Measurements from ENCODE around the gene PCGF3. TPM values are rescaled to one million over a fixed set of nuclear protein-coding genes. Genes with fewer than 3 reads are reported as not detected.
"Not testable (repeated sequence)": the region's sequence is repeated elsewhere in the genome, so short reads cannot be mapped to it uniquely, and the experiment has no call there.

Gene PCGF3
- polyA plus RNA-seq, 2 donors = 27.0 to 63.7 TPM

DNA sequence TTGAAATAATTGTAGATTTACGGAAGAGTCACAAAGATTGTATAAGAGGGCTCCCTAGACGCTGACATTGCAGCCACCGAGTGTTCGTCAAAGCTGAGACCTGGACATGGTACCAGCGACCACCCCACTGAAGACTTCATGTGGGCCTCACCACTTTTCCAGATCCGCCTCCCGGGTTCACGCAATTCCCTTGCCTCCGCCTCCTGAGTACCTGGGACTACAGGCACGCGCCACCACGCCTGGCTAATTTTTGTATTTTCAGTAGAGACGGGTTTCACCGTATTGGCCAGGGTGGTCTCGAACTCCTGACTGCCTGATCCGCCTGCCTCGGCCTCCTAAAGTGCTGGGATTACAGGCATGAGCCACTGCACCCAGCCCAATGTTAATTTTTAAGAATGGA, 90.6 kb downstream of the PCGF3 start:
- Histone ChIP-seq H3K36me3 (ENCODE audit: control insufficient read depth in 2 of 2, insufficient read depth in 2 of 2, low read length in 1 of 2) (no peaks in the 10 kb centered on the region), H3K27me3 (ENCODE audit: control insufficient read depth in 1 of 2, insufficient read depth in 2 of 2, low read length in 2 of 2) (peaks cover 0 to 19% of the 10 kb centered on the region in 2 donors), H3K27ac (ENCODE audit: low read depth in 2 of 2, low read length in 1 of 2) (no peak overlapping the region), H3K4me1 (ENCODE audit: control insufficient read depth in 2 of 2, insufficient read depth in 2 of 2, low read length in 1 of 2) (peaks cover 9 to 26% of the 10 kb centered on the region in 2 donors), H3K9me3 (ENCODE audit: control insufficient read depth in 2 of 2, insufficient read depth in 1 of 2, low read depth in 1 of 2, low read length in 1 of 2) (no peaks in the 10 kb centered on the region), H3K4me3 (ENCODE audit: low read depth in 1 of 2, low read length in 2 of 2) (no peak overlapping the region)
- 93 to 94% methylated on average over 17 of the region's 17 CpGs for WGBS, 2 donors

DNA sequence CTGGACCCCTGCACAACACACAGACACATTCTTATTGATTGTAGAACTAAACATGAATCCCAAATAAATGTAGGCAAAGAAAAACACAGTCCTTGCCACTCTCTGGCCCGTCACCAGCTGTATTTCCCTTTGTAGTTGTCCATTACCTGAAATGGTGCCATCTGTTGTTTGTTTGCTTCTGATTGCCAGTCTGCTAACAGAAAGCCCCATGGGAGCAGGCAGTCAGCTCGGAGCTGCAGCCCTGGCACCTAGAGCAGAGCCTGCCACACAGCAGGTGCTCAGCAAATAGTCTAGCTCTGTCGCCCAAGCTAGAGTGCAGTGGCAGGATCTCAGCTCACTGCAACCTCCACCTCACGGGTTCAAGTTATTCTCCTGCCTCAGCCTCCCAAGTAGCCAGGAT, 91.4 kb downstream of the PCGF3 start:
- Histone ChIP-seq H3K36me3 (ENCODE audit: control insufficient read depth in 2 of 2, insufficient read depth in 2 of 2, low read length in 1 of 2) (no peaks in the 10 kb centered on the region), H3K4me3 (ENCODE audit: low read depth in 1 of 2, low read length in 2 of 2) (no peak overlapping the region), H3K27me3 (ENCODE audit: control insufficient read depth in 1 of 2, insufficient read depth in 2 of 2, low read length in 2 of 2) (peaks cover 0 to 16% of the 10 kb centered on the region in 2 donors), H3K27ac (ENCODE audit: low read depth in 2 of 2, low read length in 1 of 2) (no peak overlapping the region), H3K4me1 (ENCODE audit: control insufficient read depth in 2 of 2, insufficient read depth in 2 of 2, low read length in 1 of 2) (peaks cover 9 to 26% of the 10 kb centered on the region in 2 donors), H3K9me3 (ENCODE audit: control insufficient read depth in 2 of 2, insufficient read depth in 1 of 2, low read depth in 1 of 2, low read length in 1 of 2) (peaks cover 0 to 5% of the 10 kb centered on the region in 2 donors)
- 71 to 78% methylated on average over 4 of the region's 4 CpGs for WGBS, 2 donors

DNA sequence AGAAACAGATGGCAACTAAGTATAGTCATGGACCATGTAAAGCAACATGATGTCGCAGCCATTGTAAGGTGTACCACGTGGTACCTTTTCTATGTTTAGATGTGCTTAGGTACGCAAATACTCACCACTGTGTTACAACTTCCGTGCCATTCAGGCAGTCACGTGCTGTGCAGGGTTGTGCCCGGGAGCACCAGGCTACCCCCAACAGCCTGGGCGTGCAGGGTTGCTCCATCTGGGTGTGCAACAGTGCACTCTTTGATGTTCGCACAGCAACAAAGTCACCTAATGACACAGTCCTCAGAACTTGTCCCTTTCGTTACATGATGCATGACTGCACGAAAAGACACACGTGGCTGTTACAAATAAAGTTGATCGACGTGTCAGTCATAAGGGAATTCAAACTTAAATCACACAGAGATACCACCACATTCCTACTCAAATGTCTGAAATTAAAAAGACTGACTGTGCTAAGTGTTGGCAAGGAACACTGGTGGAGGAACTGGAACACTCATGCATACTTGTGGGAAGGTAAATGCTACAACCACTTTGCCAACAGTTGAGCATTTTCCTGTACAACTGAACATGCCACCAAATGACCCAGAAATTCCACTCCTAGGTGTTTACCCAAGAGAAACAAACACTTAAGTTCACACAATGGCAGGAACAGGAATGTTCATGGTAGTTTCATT, 95.9 kb downstream of the PCGF3 start:
- H3K36me3 ChIP-seq (ENCODE audit: control insufficient read depth in 2 of 2, insufficient read depth in 2 of 2, low read length in 1 of 2) = no peaks in the 10 kb centered on the region
- no peak overlapping the region for H3K4me3 ChIP-seq (ENCODE audit: low read depth in 1 of 2, low read length in 2 of 2)
- H3K9me3 ChIP-seq (ENCODE audit: control insufficient read depth in 2 of 2, insufficient read depth in 1 of 2, low read depth in 1 of 2, low read length in 1 of 2) = peaks cover 5% of the 10 kb centered on the region in 2 donors
- no peaks in the 10 kb centered on the region for H3K27me3 ChIP-seq (ENCODE audit: control insufficient read depth in 1 of 2, insufficient read depth in 2 of 2, low read length in 2 of 2)
- no peak overlapping the region for H3K27ac ChIP-seq (ENCODE audit: low read depth in 2 of 2, low read length in 1 of 2)
- peaks cover 3 to 5% of the 10 kb centered on the region in 2 donors for H3K4me1 ChIP-seq (ENCODE audit: control insufficient read depth in 2 of 2, insufficient read depth in 2 of 2, low read length in 1 of 2)
- WGBS, 2 donors = 88 to 89% methylated on average over 13 of the region's 13 CpGs

DNA sequence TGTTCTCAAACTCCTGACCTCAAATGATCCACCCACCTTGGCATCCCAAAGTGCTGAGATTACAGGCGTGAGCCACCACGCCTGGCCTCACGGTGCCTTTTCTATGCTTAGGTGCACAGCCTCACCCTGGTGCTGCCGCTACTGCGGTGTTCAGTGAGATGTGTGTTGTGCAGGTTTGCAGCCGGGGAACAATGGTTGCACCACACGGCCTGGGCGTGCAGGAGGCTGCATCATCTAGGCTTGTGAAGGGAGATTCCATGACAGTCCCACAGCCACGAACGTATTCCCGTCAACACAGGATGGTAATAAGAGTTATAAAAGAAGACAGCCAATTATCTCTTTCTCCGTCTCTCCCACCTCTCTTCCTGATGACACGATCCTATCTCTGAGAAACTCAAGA, 98.3 kb downstream of the PCGF3 start:
- no peaks in the 10 kb centered on the region for H3K27me3 ChIP-seq (ENCODE audit: control insufficient read depth in 1 of 2, insufficient read depth in 2 of 2, low read length in 2 of 2)
- peaks cover 5% of the 10 kb centered on the region in 2 donors for H3K9me3 ChIP-seq (ENCODE audit: control insufficient read depth in 2 of 2, insufficient read depth in 1 of 2, low read depth in 1 of 2, low read length in 1 of 2)
- peaks cover 3 to 5% of the 10 kb centered on the region in 2 donors for H3K4me1 ChIP-seq (ENCODE audit: control insufficient read depth in 2 of 2, insufficient read depth in 2 of 2, low read length in 1 of 2)
- H3K4me3 ChIP-seq (ENCODE audit: low read depth in 1 of 2, low read length in 2 of 2) = no peak overlapping the region
- no peak overlapping the region for H3K27ac ChIP-seq (ENCODE audit: low read depth in 2 of 2, low read length in 1 of 2)
- no peaks in the 10 kb centered on the region for H3K36me3 ChIP-seq (ENCODE audit: control insufficient read depth in 2 of 2, insufficient read depth in 2 of 2, low read length in 1 of 2)
- 90 to 95% methylated on average over 13 of the region's 13 CpGs for WGBS, 2 donors

DNA sequence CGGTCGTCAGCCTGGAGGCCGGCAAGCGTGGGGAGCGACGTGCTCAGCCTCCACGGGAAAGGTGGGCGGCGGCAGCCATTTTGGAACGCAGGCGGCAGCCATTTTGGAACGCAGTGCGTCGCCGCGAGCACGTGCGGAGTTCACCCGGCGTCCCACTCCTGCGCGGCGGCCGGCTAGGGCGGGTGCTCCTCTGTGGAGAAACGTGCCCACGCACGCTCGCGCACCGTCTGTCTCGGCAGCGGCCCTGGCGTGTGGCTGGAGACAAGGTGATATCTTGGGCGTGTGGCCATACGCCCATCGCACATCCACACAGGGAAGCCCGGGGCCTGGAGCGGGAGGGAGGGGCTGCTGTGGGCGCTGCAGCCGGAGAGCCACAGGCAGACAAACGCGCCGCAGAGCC, 99.2 kb downstream of the PCGF3 start:
- WGBS, 2 donors = 72 to 86% methylated on average over 44 of the region's 44 CpGs
- Histone ChIP-seq H3K36me3 (ENCODE audit: control insufficient read depth in 2 of 2, insufficient read depth in 2 of 2, low read length in 1 of 2) (no peaks in the 10 kb centered on the region), H3K27ac (ENCODE audit: low read depth in 2 of 2, low read length in 1 of 2) (no peak overlapping the region), H3K4me1 (ENCODE audit: control insufficient read depth in 2 of 2, insufficient read depth in 2 of 2, low read length in 1 of 2) (no peaks in the 10 kb centered on the region), H3K27me3 (ENCODE audit: control insufficient read depth in 1 of 2, insufficient read depth in 2 of 2, low read length in 2 of 2) (no peaks in the 10 kb centered on the region), H3K4me3 (ENCODE audit: low read depth in 1 of 2, low read length in 2 of 2) (no peak overlapping the region), H3K9me3 (ENCODE audit: control insufficient read depth in 2 of 2, insufficient read depth in 1 of 2, low read depth in 1 of 2, low read length in 1 of 2) (peaks cover 5% of the 10 kb centered on the region in 2 donors)

GRCh38 chr4:806979-807378, 101.3 kb downstream of the PCGF3 start:
- not testable (repeated sequence) for H3K27me3 ChIP-seq (ENCODE audit: control insufficient read depth in 1 of 2, insufficient read depth in 2 of 2, low read length in 2 of 2); H3K4me3 ChIP-seq (ENCODE audit: low read depth in 1 of 2, low read length in 2 of 2); H3K36me3 ChIP-seq (ENCODE audit: control insufficient read depth in 2 of 2, insufficient read depth in 2 of 2, low read length in 1 of 2); H3K9me3 ChIP-seq (ENCODE audit: control insufficient read depth in 2 of 2, insufficient read depth in 1 of 2, low read depth in 1 of 2, low read length in 1 of 2); H3K27ac ChIP-seq (ENCODE audit: low read depth in 2 of 2, low read length in 1 of 2); H3K4me1 ChIP-seq (ENCODE audit: control insufficient read depth in 2 of 2, insufficient read depth in 2 of 2, low read length in 1 of 2)
- WGBS, 2 donors = 91 to 92% methylated on average over 4 of the region's 4 CpGs

DNA sequence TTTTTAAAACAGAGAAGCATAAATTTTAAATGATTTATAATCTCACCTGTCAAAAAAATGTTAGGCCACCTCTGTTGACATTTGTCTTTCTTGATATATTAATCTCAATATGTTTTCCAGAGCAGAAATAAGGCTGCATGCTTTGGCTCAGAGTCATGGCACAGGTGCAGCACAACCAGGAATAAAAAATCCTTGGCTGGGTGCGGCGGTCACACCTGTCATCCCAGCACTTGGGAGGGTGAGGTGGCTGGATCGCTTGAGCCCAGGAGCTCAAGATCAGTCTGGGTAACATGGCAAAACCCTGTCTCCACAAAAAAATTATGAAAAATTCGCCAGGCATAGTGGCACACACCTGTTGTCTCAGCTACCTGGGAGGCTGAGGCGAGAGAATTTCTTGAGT, 102.2 kb downstream of the PCGF3 start:
- Histone ChIP-seq H3K27ac (ENCODE audit: low read depth in 2 of 2, low read length in 1 of 2) (no peak overlapping the region), H3K36me3 (ENCODE audit: control insufficient read depth in 2 of 2, insufficient read depth in 2 of 2, low read length in 1 of 2) (no peaks in the 10 kb centered on the region), H3K27me3 (ENCODE audit: control insufficient read depth in 1 of 2, insufficient read depth in 2 of 2, low read length in 2 of 2) (no peaks in the 10 kb centered on the region), H3K4me1 (ENCODE audit: control insufficient read depth in 2 of 2, insufficient read depth in 2 of 2, low read length in 1 of 2) (no peaks in the 10 kb centered on the region), H3K4me3 (ENCODE audit: low read depth in 1 of 2, low read length in 2 of 2) (no peak overlapping the region), H3K9me3 (ENCODE audit: control insufficient read depth in 2 of 2, insufficient read depth in 1 of 2, low read depth in 1 of 2, low read length in 1 of 2) (peaks cover 0 to 5% of the 10 kb centered on the region in 2 donors)
- WGBS, 2 donors = 57 to 69% methylated on average over 5 of the region's 5 CpGs

- no peaks in the 10 kb centered on the region for H3K4me1 ChIP-seq (ENCODE audit: control insufficient read depth in 2 of 2, insufficient read depth in 2 of 2, low read length in 1 of 2)
- H3K9me3 ChIP-seq (ENCODE audit: control insufficient read depth in 2 of 2, insufficient read depth in 1 of 2, low read depth in 1 of 2, low read length in 1 of 2) = peaks cover 0 to 5% of the 10 kb centered on the region in 2 donors
- H3K36me3 ChIP-seq (ENCODE audit: control insufficient read depth in 2 of 2, insufficient read depth in 2 of 2, low read length in 1 of 2) = no peaks in the 10 kb centered on the region
- H3K4me3 ChIP-seq (ENCODE audit: low read depth in 1 of 2, low read length in 2 of 2) = no peak overlapping the region
- no peaks in the 10 kb centered on the region for H3K27me3 ChIP-seq (ENCODE audit: control insufficient read depth in 1 of 2, insufficient read depth in 2 of 2, low read length in 2 of 2)
- 79 to 84% methylated on average over 30 of the region's 30 CpGs for WGBS, 2 donors
- H3K27ac ChIP-seq (ENCODE audit: low read depth in 2 of 2, low read length in 1 of 2) = no peak overlapping the region
Observed at GRCh38 chr4:808860-809570, 103.4 kb downstream of the PCGF3 start.

GRCh38 chr4:813900-814299, 108.3 kb downstream of the PCGF3 start:
- Histone ChIP-seq H3K27ac (ENCODE audit: low read depth in 2 of 2, low read length in 1 of 2) (no peak overlapping the region), H3K27me3 (ENCODE audit: control insufficient read depth in 1 of 2, insufficient read depth in 2 of 2, low read length in 2 of 2) (peaks cover 0 to 7% of the 10 kb centered on the region in 2 donors), H3K9me3 (ENCODE audit: control insufficient read depth in 2 of 2, insufficient read depth in 1 of 2, low read depth in 1 of 2, low read length in 1 of 2) (no peaks in the 10 kb centered on the region), H3K4me1 (ENCODE audit: control insufficient read depth in 2 of 2, insufficient read depth in 2 of 2, low read length in 1 of 2) (no peaks in the 10 kb centered on the region), H3K4me3 (ENCODE audit: low read depth in 1 of 2, low read length in 2 of 2) (no peak overlapping the region), H3K36me3 (ENCODE audit: control insufficient read depth in 2 of 2, insufficient read depth in 2 of 2, low read length in 1 of 2) (no peaks in the 10 kb centered on the region)
- WGBS, 2 donors = 59 to 65% methylated on average over 10 of the region's 10 CpGs
